Karpas-422 (cell line): ENCODE measurements around the gene SERPINF2. TPM values are rescaled to one million over a fixed set of nuclear protein-coding genes. Genes with fewer than 3 reads are reported as not detected.
"Not testable (repeated sequence)": the region's sequence is repeated elsewhere in the genome, so short reads cannot be mapped to it uniquely, and the experiment has no call there.

Experiments
- DNase-seq: peaks from one replicate; pipeline ENCODE4 v3.0.0-alpha.2; 2015
- H2AFZ ChIP-seq: fragments of 200-600 bp; sonication (generic); 2 replicates; pipeline ENCODE4 v1.6.1; 2014; ENCODE audit warnings: antibody characterized with exemption, low read length, mixed read lengths
- H3K27ac ChIP-seq: fragments of 200-600 bp; sonication (generic); 2 replicates; pipeline ENCODE4 v1.5.1; 2014; ENCODE audit warnings: mild to moderate bottlenecking, low read length, moderate library complexity
- H3K27me3 ChIP-seq: fragments of 200-600 bp; sonication (generic); 2 replicates; pipeline ENCODE4 v1.6.1; 2014; ENCODE audit warnings: low read length, mixed read lengths
- H3K36me3 ChIP-seq: fragments of 200-600 bp; sonication (generic); 2 replicates; pipeline ENCODE4 v1.6.1; 2014; ENCODE audit warnings: low read length, mixed read lengths; ENCODE audit not compliant: insufficient read depth
- H3K4me1 ChIP-seq: fragments of 200-600 bp; sonication (generic); 2 replicates; pipeline ENCODE4 v1.6.1; 2014; ENCODE audit warnings: mild to moderate bottlenecking, low read length, mixed read lengths
- H3K4me2 ChIP-seq: fragments of 200-600 bp; sonication (generic); 2 replicates; pipeline ENCODE4 v1.6.1; 2014; ENCODE audit warnings: low read length, low read depth, mild to moderate bottlenecking; ENCODE audit not compliant: poor library complexity, severe bottlenecking
- H3K4me3 ChIP-seq: fragments of 200-600 bp; sonication (generic); 2 replicates; pipeline ENCODE4 v1.5.1; 2014; ENCODE audit warnings: mild to moderate bottlenecking, antibody characterized with exemption, low read length, mixed read lengths
- H3K79me2 ChIP-seq: fragments of 200-600 bp; sonication (generic); 2 replicates; pipeline ENCODE4 v1.6.1; 2014; ENCODE audit warnings: mild to moderate bottlenecking, low read length, mixed read lengths
- H3K9ac ChIP-seq: fragments of 200-600 bp; sonication (generic); 2 replicates; pipeline ENCODE4 v1.6.0; 2014; ENCODE audit warnings: low read length
- H3K9me2 ChIP-seq: fragments of 200-600 bp; sonication (generic), shearing (Covaris generic); replicated peaks from 2 replicates; pipeline ENCODE4 v1.6.0; 2014; ENCODE audit warnings: mild to moderate bottlenecking, low read length, moderate library complexity; ENCODE audit not compliant: insufficient read depth
- H3K9me3 ChIP-seq: fragments of 300-700, 200-600 bp; sonication (generic); 2 replicates; pipeline ENCODE4 v1.6.1; 2014; ENCODE audit warnings: low read length, mixed read lengths
- H4K20me1 ChIP-seq: fragments of 200-600 bp; sonication (generic); 2 replicates; pipeline ENCODE4 v1.6.1; 2014; ENCODE audit warnings: mild to moderate bottlenecking, antibody characterized with exemption, low read length, low read depth; ENCODE audit not compliant: insufficient read depth
- total RNA-seq: library from RNA; depleted of rRNA; stranded (reverse); fragments of >200 nt; shearing (Covaris generic); gene quantifications from 2 replicates; pipeline ENCODE4 v1.2.3, GENCODE V29; 2014; ENCODE audit warnings: low replicate concordance

The SERPINF2 gene
- total RNA-seq, 1 experiment from 2014 or later = 0.19 TPM

- no peak for DNase-seq
- Histone ChIP-seq H2AFZ (no peak overlapping the region), H3K79me2 (no peaks in the 10 kb centered on the region), H3K36me3 (no peaks in the 10 kb centered on the region), H3K9ac (no peak overlapping the region), H3K4me1 (peaks cover 39% of the 10 kb centered on the region), H3K9me2 (no peaks in the 10 kb centered on the region), H3K4me3 (no peak overlapping the region), H3K27ac (no peak overlapping the region), H4K20me1 (no peaks in the 10 kb centered on the region), H3K27me3 (no peaks in the 10 kb centered on the region), H3K4me2 (no peak overlapping the region), H3K9me3 (no peaks in the 10 kb centered on the region)
These were observed 23.9 kb downstream of the SERPINF2 start for GRCh38 chr17:1766382-1767135.

DNA sequence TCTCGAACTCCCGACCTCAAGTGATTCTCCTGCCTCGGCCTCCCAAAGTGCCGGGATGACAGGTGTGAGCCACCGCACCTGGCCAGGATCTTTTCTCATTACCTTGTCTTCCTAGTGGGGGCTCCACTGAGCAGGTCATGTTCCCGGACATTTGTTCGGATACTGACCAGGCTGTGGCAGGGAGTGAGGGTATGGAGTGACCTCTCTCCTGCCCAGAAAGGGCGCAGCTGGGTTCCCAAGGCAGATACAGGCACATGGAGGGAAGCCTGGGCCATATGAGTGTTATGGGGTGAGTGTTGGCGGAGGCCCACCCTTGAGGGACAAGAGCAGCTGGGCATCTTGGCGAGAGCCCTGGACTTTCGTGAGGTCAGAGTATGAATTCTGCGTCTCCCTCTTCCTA lies 24.7 kb downstream of the SERPINF2 start:
- no peak overlapping the region for H3K9ac ChIP-seq
- H4K20me1 ChIP-seq = no peaks in the 10 kb centered on the region
- no peak overlapping the region for H2AFZ ChIP-seq
- H3K36me3 ChIP-seq = no peaks in the 10 kb centered on the region
- no peaks in the 10 kb centered on the region for H3K9me3 ChIP-seq
- no peaks in the 10 kb centered on the region for H3K79me2 ChIP-seq
- H3K27me3 ChIP-seq = no peaks in the 10 kb centered on the region
- H3K4me3 ChIP-seq = no peak overlapping the region
- H3K27ac ChIP-seq = no peak overlapping the region
- H3K4me2 ChIP-seq = no peak overlapping the region
- no peak for DNase-seq
- H3K9me2 ChIP-seq = no peaks in the 10 kb centered on the region
- H3K4me1 ChIP-seq = peaks cover 33% of the 10 kb centered on the region

GRCh38 chr17:1769822-1770477 lies 27.3 kb downstream of the SERPINF2 start:
- H3K27me3 ChIP-seq = no peaks in the 10 kb centered on the region
- peak overlapping the region; percentile 68 for H3K9ac ChIP-seq
- H4K20me1 ChIP-seq = no peaks in the 10 kb centered on the region
- peaks cover 28% of the 10 kb centered on the region for H3K4me1 ChIP-seq
- no peaks in the 10 kb centered on the region for H3K79me2 ChIP-seq
- DNase-seq = peak; percentile 71
- H3K27ac ChIP-seq = peak overlapping the region; percentile 80
- H3K4me2 ChIP-seq = peak overlapping the region; percentile 70
- no peaks in the 10 kb centered on the region for H3K36me3 ChIP-seq
- H2AFZ ChIP-seq = peak overlapping the region; percentile 86
- no peaks in the 10 kb centered on the region for H3K9me2 ChIP-seq
- peak overlapping the region; percentile 56 for H3K4me3 ChIP-seq
- H3K9me3 ChIP-seq = no peaks in the 10 kb centered on the region

DNA sequence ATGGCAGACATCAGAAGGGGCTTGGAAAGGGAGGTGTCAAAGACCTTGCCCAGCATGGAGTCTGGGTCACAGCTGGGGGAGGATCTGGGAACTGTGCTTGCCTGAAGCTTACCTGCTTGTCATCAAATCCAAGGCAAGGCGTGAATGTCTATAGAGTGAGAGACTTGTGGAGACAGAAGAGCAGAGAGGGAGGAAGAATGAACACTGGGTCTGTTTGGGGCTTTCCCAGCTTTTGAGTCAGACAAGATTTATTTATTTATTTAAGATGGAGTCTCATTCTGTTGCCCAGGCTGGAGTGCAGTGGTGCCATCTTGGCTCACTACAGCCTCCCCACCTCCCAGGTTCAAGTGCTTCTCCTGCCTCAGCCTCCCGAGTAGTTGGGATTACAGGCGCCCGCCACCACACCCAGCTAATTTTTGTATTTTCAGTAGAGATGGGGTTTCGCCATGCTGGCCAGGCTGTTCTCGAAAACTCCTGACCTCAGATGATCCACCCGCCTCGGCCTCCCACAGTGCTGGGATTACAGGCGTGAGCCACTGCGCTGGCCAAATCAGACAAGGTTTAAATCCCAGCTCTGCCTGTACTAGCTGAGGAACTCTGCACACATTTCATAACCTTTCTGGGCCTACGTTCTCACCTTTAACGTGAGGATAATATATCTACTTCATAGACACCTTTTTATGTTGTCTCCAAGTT lies 30.5 kb downstream of the SERPINF2 start:
- H3K4me3 ChIP-seq, H3K9ac ChIP-seq, H3K27me3 ChIP-seq, H2AFZ ChIP-seq, H3K9me3 ChIP-seq, H3K36me3 ChIP-seq, H3K27ac ChIP-seq, DNase-seq, H3K4me2 ChIP-seq, H3K79me2 ChIP-seq, H3K9me2 ChIP-seq, H4K20me1 ChIP-seq: not testable (repeated sequence)
- H3K4me1 ChIP-seq = peaks cover 29% of the 10 kb centered on the region

DNA sequence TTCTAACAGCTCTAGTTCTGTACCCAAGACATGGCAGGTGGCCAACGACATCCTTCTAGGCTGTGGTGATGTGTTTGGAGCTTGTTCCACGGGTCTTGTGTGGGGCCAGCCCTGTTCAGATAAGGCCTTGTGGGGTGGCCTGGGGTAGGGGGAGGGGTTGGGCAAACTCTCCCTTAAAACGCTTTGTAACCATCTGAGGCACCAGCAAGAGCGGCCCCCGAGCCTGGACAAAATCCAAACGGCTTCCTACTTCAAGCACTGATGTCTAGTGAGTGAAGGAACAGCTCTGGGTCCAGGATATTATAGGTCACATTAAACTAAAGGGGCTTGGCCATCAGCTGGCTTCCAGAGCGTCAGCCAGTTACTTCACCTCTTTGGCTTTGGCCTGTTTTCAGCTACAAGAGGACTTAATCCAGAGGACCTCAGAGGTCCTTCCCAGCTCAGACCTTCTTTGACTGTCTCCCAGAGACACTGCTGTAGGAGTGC lies 31.1 kb downstream of the SERPINF2 start:
- no peak for DNase-seq
- no peaks in the 10 kb centered on the region for H3K9me3 ChIP-seq
- H2AFZ ChIP-seq = no peak overlapping the region
- H3K4me1 ChIP-seq = peaks cover 29% of the 10 kb centered on the region
- H3K36me3 ChIP-seq = no peaks in the 10 kb centered on the region
- H3K4me3 ChIP-seq = no peak overlapping the region
- H3K79me2 ChIP-seq = no peaks in the 10 kb centered on the region
- no peak overlapping the region for H3K4me2 ChIP-seq
- no peaks in the 10 kb centered on the region for H3K9me2 ChIP-seq
- H3K9ac ChIP-seq = no peak overlapping the region
- H3K27ac ChIP-seq = no peak overlapping the region
- H4K20me1 ChIP-seq = no peaks in the 10 kb centered on the region
- H3K27me3 ChIP-seq = no peaks in the 10 kb centered on the region

- H3K4me1 ChIP-seq = peaks cover 25% of the 10 kb centered on the region
- no peak overlapping the region for H2AFZ ChIP-seq
- DNase-seq = no peak
- H3K4me3 ChIP-seq = no peak overlapping the region
- H3K79me2 ChIP-seq = no peaks in the 10 kb centered on the region
- no peaks in the 10 kb centered on the region for H4K20me1 ChIP-seq
- H3K27ac ChIP-seq = no peak overlapping the region
- H3K9ac ChIP-seq = no peak overlapping the region
- H3K9me2 ChIP-seq = no peaks in the 10 kb centered on the region
- no peak overlapping the region for H3K4me2 ChIP-seq
- no peaks in the 10 kb centered on the region for H3K36me3 ChIP-seq
- no peaks in the 10 kb centered on the region for H3K9me3 ChIP-seq
- no peaks in the 10 kb centered on the region for H3K27me3 ChIP-seq
These were observed 31.9 kb downstream of the SERPINF2 start for GRCh38 chr17:1774390-1775176.

GRCh38 chr17:1776328-1776727 lies 33.7 kb downstream of the SERPINF2 start:
- Histone ChIP-seq H3K4me2 (no peak overlapping the region), H3K27me3 (no peaks in the 10 kb centered on the region), H3K4me3 (no peak overlapping the region), H3K27ac (no peak overlapping the region), H3K79me2 (no peaks in the 10 kb centered on the region), H3K9ac (no peak overlapping the region), H3K36me3 (peaks cover 3% of the 10 kb centered on the region; the same call in 1 of the 2 replicates), H3K9me2 (no peaks in the 10 kb centered on the region), H3K4me1 (peaks cover 8% of the 10 kb centered on the region), H2AFZ (no peak overlapping the region), H3K9me3 (no peaks in the 10 kb centered on the region), H4K20me1 (no peaks in the 10 kb centered on the region)
- no peak for DNase-seq
